Mucosa of descending colon (tissue), 3 donors: Measurements from ENCODE around the gene MADCAM1. TPM values are rescaled to one million over a fixed set of nuclear protein-coding genes. Genes with fewer than 3 reads are reported as not detected.

ENCODE experiments used
- ATAC-seq: fragments of 200-7000 bp; cut with Tn5 transposase; one replicate; pipeline ENCODE4 v1.9.1; 2020; ENCODE audit warnings: mild to moderate bottlenecking, moderate library complexity
- DNase-seq, 3 donors: peaks; one replicate each; pipeline ENCODE4 v3.0.0-alpha.2; 2020
- H3K36me3 ChIP-seq: fragments of 200-600 bp; one replicate; pipeline ENCODE4 v1.8.0; 2021; ENCODE audit warnings: low read depth, mild to moderate bottlenecking
- H3K4me1 ChIP-seq: fragments of 200-600 bp; one replicate; pipeline ENCODE4 v1.8.0; 2021; ENCODE audit warnings: low read depth, mild to moderate bottlenecking
- H3K4me3 ChIP-seq: fragments of 200-600 bp; one replicate; pipeline ENCODE4 v1.8.0; 2021; ENCODE audit warnings: mild to moderate bottlenecking
- H3K9me3 ChIP-seq: fragments of 200-600 bp; one replicate; pipeline ENCODE4 v1.8.0; 2021; ENCODE audit warnings: mild to moderate bottlenecking
- CTCF ChIP-seq: fragments of 200-600 bp; IDR thresholded peaks from one replicate; pipeline ENCODE4 v1.8.0; 2022; ENCODE audit warnings: antibody characterized with exemption, mild to moderate bottlenecking
- intact Hi-C, 2 donors: fragments of 100-400 bp; cut with DNase I in 1 of 2; cut with micrococcal nuclease in 1 of 2; formaldehyde crosslinking; loops; one replicate each; pipeline versions ENCODE4 v1.11.0 to v1.11.1; 2022; cut with DNase I, micrococcal nuclease
- total RNA-seq, 3 donors: library from RNA; stranded (reverse); fragmentation: NEBNext Ultra II Directional in 2 of 3; extraction: Animal tissue kit (Norgen Biotek cat#: 25700) in 2 of 3; gene quantifications; one replicate each; pipeline versions ENCODE4 v1.2.1 to v1.2.4, GENCODE V29; 2021 to 2023
- donor health status: DM: no; HTN: no; CAD: no; lungs with moderate emphysema.
- donor health status: DM: no; HTN: no; CAD: no.
- donor health status: DM: no; HTN: yes; CAD: no.

Gene MADCAM1
- total RNA-seq, 3 donors from 2014 or later: 2.3 to 4.3 (median 4.1) TPM

GRCh38 chr19:495081-495401 is 1.2 kb upstream of the MADCAM1 start:
- TF ChIP-seq CTCF: no peak
- intact Hi-C loops: no loop called here
- Histone ChIP-seq H3K4me1 (peaks cover 5% of the 10 kb centered on the region), H3K36me3 (no peaks in the 10 kb centered on the region), H3K4me3 (no peak overlapping the region), H3K9me3 (no peaks in the 10 kb centered on the region)
- no peak for ATAC-seq
- no peak for DNase-seq

GRCh38 chr19:495402-496111 is 729 bp upstream of the MADCAM1 start:
- DNase-seq (peak in 1 of 3 donors; percentile 61), ATAC-seq (peak; percentile 69)
- Histone ChIP-seq H3K36me3 (no peaks in the 10 kb centered on the region), H3K9me3 (no peaks in the 10 kb centered on the region), H3K4me3 (no peak overlapping the region), H3K4me1 (peaks cover 5% of the 10 kb centered on the region)
- intact Hi-C loops: no loop called here
- TF ChIP-seq CTCF: peak; percentile 50

GRCh38 chr19:496986-497385 is 700 bp downstream of the MADCAM1 start:
- H3K36me3 ChIP-seq: no peaks in the 10 kb centered on the region
- H3K4me1 ChIP-seq: peaks cover 5% of the 10 kb centered on the region
- ATAC-seq (no peak), DNase-seq (no peak)
- TF ChIP-seq CTCF: no peak
- intact Hi-C loops: no loop called here
- no peak overlapping the region for H3K4me3 ChIP-seq
- no peaks in the 10 kb centered on the region for H3K9me3 ChIP-seq

- Histone ChIP-seq H3K4me3 (no peak overlapping the region), H3K4me1 (peaks cover 5% of the 10 kb centered on the region), H3K36me3 (no peaks in the 10 kb centered on the region), H3K9me3 (no peaks in the 10 kb centered on the region)
- TF ChIP-seq CTCF: no peak
- DNase-seq (no peak), ATAC-seq (no peak)
- intact Hi-C loops: no loop called here
Measured at GRCh38 chr19:497491-497868, 1.2 kb downstream of the MADCAM1 start.

GRCh38 chr19:497869-498510 is 1.7 kb downstream of the MADCAM1 start:
- Histone ChIP-seq H3K4me3 (no peak overlapping the region), H3K36me3 (no peaks in the 10 kb centered on the region), H3K9me3 (no peaks in the 10 kb centered on the region), H3K4me1 (peaks cover 5% of the 10 kb centered on the region)
- peak; percentile 38 for ATAC-seq
- DNase-seq: no peak
- intact Hi-C loops: no loop called here
- TF ChIP-seq CTCF: no peak
